Adrenal gland (tissue), 12 donors: ENCODE measurements around the gene AP2M1. TPM values are rescaled to one million over a fixed set of nuclear protein-coding genes. Genes with fewer than 3 reads are reported as not detected.

Source experiments
- DNase-seq, 7 donors: peaks; one replicate each; pipeline ENCODE4 v3.0.0-alpha.2; 2019 to 2020
- H3K27ac ChIP-seq, 5 donors: fragments of 200-600 bp; sonication (generic) in 4 of 5; 1 replicate in 3 of 5; 2 replicates in 2 of 5; pipeline versions ENCODE4 v1.5.1 to v1.8.0; 2016 to 2020; ENCODE audit warnings: mild to moderate bottlenecking in 1 of 5
- H3K27me3 ChIP-seq: fragments of 200-600 bp; 2 replicates; pipeline ENCODE4 v1.8.0; 2021
- H3K36me3 ChIP-seq, 2 donors: fragments of 200-600 bp; replicated peaks in 1 of 2; 1 replicate in 1 of 2; 2 replicates in 1 of 2; pipeline versions ENCODE4 v1.5.1 to v1.8.0; 2018 to 2022
- H3K4me1 ChIP-seq, 2 donors: fragments of 200-600 bp; replicated peaks in 1 of 2; 1 replicate in 1 of 2; 2 replicates in 1 of 2; pipeline versions ENCODE4 v1.5.1 to v1.8.0; 2018 to 2021
- H3K4me3 ChIP-seq, 4 donors: fragments of 200-600 bp; sonication (generic) in 3 of 4; one replicate each; pipeline ENCODE4 v1.5.1; 2016 to 2018
- H3K9me3 ChIP-seq, 3 donors: fragments of 200-600 bp; sonication (generic) in 1 of 3; replicated peaks in 1 of 3; 1 replicate in 2 of 3; 2 replicates in 1 of 3; pipeline versions ENCODE4 v1.5.1 to v1.8.0; 2016 to 2021
- POLR2A ChIP-seq, 2 donors: fragments of 450-650 bp; IDR thresholded peaks; one replicate each; pipeline ENCODE4 v1.6.1; 2017; ENCODE audit warnings: antibody characterized with exemption in 2 of 2, mild to moderate bottlenecking in 2 of 2, moderate library complexity in 1 of 2
- WGBS, 4 donors: extraction: QIAGEN DNeasy Blood & Tissue Kit in 2 of 4; methylation state at CpG; one replicate each; pipeline versions ENCODE4 v1.1.5 to v1.1.7; 2013 to 2017; 5-methylcytosine and 5-hydroxymethylcytosine counted together
- intact Hi-C, 2 donors: fragments of 100-400 bp; cut with DNase I; formaldehyde crosslinking; loops; one replicate each; pipeline versions ENCODE4 v1.14.1 to v1.15.0; 2022 to 2023
- polyA plus RNA-seq, 3 donors: library from polyadenylated mRNA; stranded (reverse); fragments of 200-250 nt in 2 of 3; fragments of 350-450 nt in 1 of 3; fragmentation: Illumina TruSeq in 1 of 3; extraction: RNeasy Lipid Tissue Mini Kit (QIAGEN cat#74804) in 1 of 3; gene quantifications; one replicate each; pipeline ENCODE4 v1.2.3, GENCODE V29; 2013 to 2014
- total RNA-seq, 9 donors: library from RNA; depleted of rRNA in 4 of 9; stranded (reverse); fragments of >200 nt in 4 of 9; fragments of 120-200 nt in 1 of 9; fragmentation: NEBNext Ultra II Directional in 1 of 9; extraction: Animal tissue kit (Norgen Biotek cat#: 25700) in 1 of 9; gene quantifications; one replicate each; pipeline versions ENCODE4 v1.1.0 to v1.2.4, GENCODE V29; 2013 to 2023
- TF ChIP-seq, protein P1 (sequence below), 6 experiments: fragments of 450-650 bp in 4 of 6; fragments of 200-600 bp in 2 of 6; sonication (generic) in 1 of 6; IDR thresholded peaks; 1 replicate in 5 of 6; 2 replicates in 1 of 6; pipeline versions ENCODE4 v1.5.1 to v1.8.0; 2016 to 2021; ENCODE audit warnings: antibody characterized with exemption in 6 of 6, mild to moderate bottlenecking in 2 of 6, moderate library complexity in 1 of 6
- donor health status: healthy with polysubstance abuse.
- donor health status: Bipolar disorder and iron deficiency.
- donor health status: DM: yes; HTN: yes; CAD: no.
- donor health status: DM: no; HTN: no; CAD: no.
- donor health status: DM: no; HTN: no; CAD: no.
- donor health status: DM: yes; HTN: yes; CAD: no.

The AP2M1 gene
- total and polyA plus RNA-seq, 12 donors: 250 to 882 (median 510) TPM

DNA sequence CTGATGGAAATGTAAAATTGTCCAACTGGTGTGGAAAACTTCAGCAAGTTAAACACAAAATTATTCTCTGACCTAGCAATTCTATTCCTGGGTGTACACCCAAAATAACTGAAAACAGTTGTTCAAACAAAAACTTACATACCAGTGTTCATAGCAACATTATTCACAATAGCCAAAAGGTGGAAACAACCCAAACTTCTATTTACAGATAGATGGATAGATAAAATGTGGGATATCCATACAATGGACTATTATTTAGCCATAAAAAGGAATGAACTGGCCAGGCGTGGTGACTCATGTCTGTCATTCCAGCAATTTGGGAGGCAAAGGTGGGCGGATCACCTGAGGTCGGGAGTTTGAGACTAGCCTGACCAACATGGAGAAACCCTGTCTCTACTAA, 47.9 kb downstream of the AP2M1 start:
- Histone ChIP-seq H3K36me3 (no peaks in the 10 kb centered on the region), H3K27ac (no peak overlapping the region), H3K9me3 (no peaks in the 10 kb centered on the region), H3K4me1 (no peaks in the 10 kb centered on the region), H3K27me3 (no peaks in the 10 kb centered on the region), H3K4me3 (no peak overlapping the region)
- DNase-seq: no peak
- intact Hi-C loops: no loop called here
- WGBS, 4 donors: 86 to 93% (median 89%) methylated on average over 3 of the region's 3 CpGs
- TF ChIP-seq, protein P1, sequence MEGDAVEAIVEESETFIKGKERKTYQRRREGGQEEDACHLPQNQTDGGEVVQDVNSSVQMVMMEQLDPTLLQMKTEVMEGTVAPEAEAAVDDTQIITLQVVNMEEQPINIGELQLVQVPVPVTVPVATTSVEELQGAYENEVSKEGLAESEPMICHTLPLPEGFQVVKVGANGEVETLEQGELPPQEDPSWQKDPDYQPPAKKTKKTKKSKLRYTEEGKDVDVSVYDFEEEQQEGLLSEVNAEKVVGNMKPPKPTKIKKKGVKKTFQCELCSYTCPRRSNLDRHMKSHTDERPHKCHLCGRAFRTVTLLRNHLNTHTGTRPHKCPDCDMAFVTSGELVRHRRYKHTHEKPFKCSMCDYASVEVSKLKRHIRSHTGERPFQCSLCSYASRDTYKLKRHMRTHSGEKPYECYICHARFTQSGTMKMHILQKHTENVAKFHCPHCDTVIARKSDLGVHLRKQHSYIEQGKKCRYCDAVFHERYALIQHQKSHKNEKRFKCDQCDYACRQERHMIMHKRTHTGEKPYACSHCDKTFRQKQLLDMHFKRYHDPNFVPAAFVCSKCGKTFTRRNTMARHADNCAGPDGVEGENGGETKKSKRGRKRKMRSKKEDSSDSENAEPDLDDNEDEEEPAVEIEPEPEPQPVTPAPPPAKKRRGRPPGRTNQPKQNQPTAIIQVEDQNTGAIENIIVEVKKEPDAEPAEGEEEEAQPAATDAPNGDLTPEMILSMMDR (IDR thresholded peaks at IDR 0.05): no peak
- TF ChIP-seq POLR2A (IDR thresholded peaks at IDR 0.05): no peak

- 85 to 89% (median 85%) methylated on average over 3 of the region's 3 CpGs for WGBS, 4 donors
- intact Hi-C loops: no loop called here
- Histone ChIP-seq H3K27ac (no peak overlapping the region), H3K36me3 (no peaks in the 10 kb centered on the region), H3K27me3 (no peaks in the 10 kb centered on the region), H3K9me3 (no peaks in the 10 kb centered on the region), H3K4me1 (no peaks in the 10 kb centered on the region), H3K4me3 (no peak overlapping the region)
- no peak for DNase-seq
- TF ChIP-seq, protein P1 (IDR thresholded peaks at IDR 0.05): no peak
Measured at GRCh38 chr3:184223946-184224345, 49.3 kb downstream of the AP2M1 start.

GRCh38 chr3:184227481-184227935, 52.9 kb downstream of the AP2M1 start:
- Histone ChIP-seq H3K4me3 (no peak overlapping the region), H3K27me3 (peaks cover 11% of the 10 kb centered on the region), H3K27ac (no peak overlapping the region), H3K9me3 (no peaks in the 10 kb centered on the region), H3K36me3 (no peaks in the 10 kb centered on the region), H3K4me1 (peaks cover 15 to 30% of the 10 kb centered on the region in 2 donors)
- DNase-seq: peak in 2 of 7 donors; percentile 40 to 49
- intact Hi-C loops: no loop called here
- TF ChIP-seq, protein P1 (IDR thresholded peaks at IDR 0.05): peak; percentile 59 to 78 (median 66)
- no peak for TF ChIP-seq POLR2A (IDR thresholded peaks at IDR 0.05)
- 38 to 93% (median 66%) methylated on average over 1 to 2 of the region's 2 CpGs for WGBS, 4 donors

- peak overlapping the region in 1 of 5 donors; percentile 30 for H3K27ac ChIP-seq
- WGBS, 4 donors: 42 to 54% (median 52%) methylated on average over 6 to 12 of the region's 12 CpGs
- H3K27me3 ChIP-seq: peaks cover 11% of the 10 kb centered on the region
- peaks cover 15 to 38% of the 10 kb centered on the region in 2 donors for H3K4me1 ChIP-seq
- TF ChIP-seq POLR2A (IDR thresholded peaks at IDR 0.05): no peak
- TF ChIP-seq, protein P1 (IDR thresholded peaks at IDR 0.05): no peak
- intact Hi-C loops: no loop called here
- DNase-seq: no peak
- peak overlapping the region in 1 of 4 donors; percentile 80 for H3K4me3 ChIP-seq
- H3K9me3 ChIP-seq: no peaks in the 10 kb centered on the region
- no peaks in the 10 kb centered on the region for H3K36me3 ChIP-seq
Measured at GRCh38 chr3:184228376-184229137, 53.9 kb downstream of the AP2M1 start.
